Endothelial cell of umbilical vein (primary cell): ENCODE data around the gene ECHDC1. TPM values are rescaled to one million over a fixed set of nuclear protein-coding genes. Genes with fewer than 3 reads are reported as not detected.

Source experiments
- BruUV-seq: library from RNA; stranded (reverse); fragments of 400-500 nt; replicated peaks from 2 replicates; lab custom pipeline; 2021; lab: Mats Ljungman, UMichigan
- CTCF ChIA-PET: fragments of 300-600, 350-600 bp; sonication (Branson Sonifier 250); formaldehyde crosslinking; loops from one replicate; lab custom pipeline; 2021; ENCODE audit warnings: antibody characterized with exemption, inconsistent platforms; lab: Charles Lee
- POLR2A ChIA-PET: fragments of 300-600, 350-600 bp; sonication (Branson Sonifier 250); formaldehyde crosslinking; loops from one replicate; lab custom pipeline; 2021; ENCODE audit warnings: antibody characterized with exemption, inconsistent platforms; lab: Charles Lee
- DNase-seq: peaks from one replicate; pipeline ENCODE4 v3.0.0-alpha.2; 2011; ENCODE audit warnings: low read depth, low spot score
- FAIRE-seq: peaks from 2 replicates; lab custom pipeline; 2011; peaks lifted over from hg19 to GRCh38; lab: Jason Lieb, UNC
- H2AFZ ChIP-seq: 2 replicates; pipeline ENCODE4 v1.6.0; 2012; ENCODE audit warnings: low read depth, low read length, control low read depth, inconsistent platforms
- H3K27ac ChIP-seq: 2 replicates; pipeline ENCODE4 v1.5.1; 2011; ENCODE audit warnings: low read depth, mild to moderate bottlenecking, control low read depth, low read length, moderate library complexity; ENCODE audit not compliant: insufficient read depth
- H3K27me3 ChIP-seq, 2 experiments: 2 replicates each; pipeline versions ENCODE4 v1.6.0 to v1.6.1; 2011; ENCODE audit warnings: low read length in 2 of 2, mixed read lengths in 1 of 2; ENCODE audit not compliant: control insufficient read depth in 2 of 2, insufficient read depth in 2 of 2
- H3K36me3 ChIP-seq, 2 experiments: 2 replicates in 1 of 2; 3 replicates in 1 of 2; pipeline ENCODE4 v1.5.1; 2011; ENCODE audit warnings: low read length in 2 of 2, mild to moderate bottlenecking in 1 of 2, moderate library complexity in 1 of 2; ENCODE audit not compliant: control insufficient read depth in 2 of 2, insufficient read depth in 2 of 2; ENCODE audit errors: extremely low read depth in 1 of 2
- H3K4me1 ChIP-seq: 3 replicates; pipeline ENCODE4 v1.5.1; 2011; ENCODE audit warnings: mild to moderate bottlenecking, low read length; ENCODE audit not compliant: control insufficient read depth, insufficient read depth; ENCODE audit errors: extremely low read depth
- H3K4me2 ChIP-seq: 2 replicates; pipeline ENCODE4 v1.6.1; 2011; ENCODE audit warnings: low read length, control low read depth, mixed read lengths; ENCODE audit not compliant: insufficient read depth
- H3K4me3 ChIP-seq, 3 experiments: fragments of 200-600 bp in 1 of 3; sonication (generic), shearing (Covaris generic) in 1 of 3; replicated peaks in 1 of 3; 2 replicates each; pipeline ENCODE4 v1.5.1; 2011 to 2016; ENCODE audit warnings: control low read depth in 3 of 3, low read length in 3 of 3, mild to moderate bottlenecking in 2 of 3, inconsistent platforms in 1 of 3, low read depth in 1 of 3, moderate library complexity in 1 of 3; ENCODE audit not compliant: insufficient read depth in 1 of 3
- H3K79me2 ChIP-seq: 2 replicates; pipeline ENCODE4 v1.6.0; 2012; ENCODE audit warnings: low read length, inconsistent platforms; ENCODE audit not compliant: control insufficient read depth, insufficient read depth
- H3K9ac ChIP-seq: replicated peaks from 2 replicates; pipeline ENCODE3; 2011; ENCODE audit warnings: low read length, control low read depth; ENCODE audit not compliant: insufficient read depth; ENCODE audit errors: extremely low read depth
- H3K9me1 ChIP-seq: replicated peaks from 3 replicates; pipeline ENCODE4 v1.6.0; 2011; ENCODE audit warnings: mild to moderate bottlenecking, low read length; ENCODE audit not compliant: control insufficient read depth, insufficient read depth; ENCODE audit errors: extremely low read depth
- H3K9me3 ChIP-seq: replicated peaks from 2 replicates; pipeline ENCODE4 v1.5.1; 2012; ENCODE audit warnings: low read length, inconsistent platforms; ENCODE audit not compliant: control insufficient read depth, insufficient read depth
- H4K20me1 ChIP-seq: replicated peaks from 2 replicates; pipeline ENCODE3; 2011; ENCODE audit warnings: mild to moderate bottlenecking, low read length; ENCODE audit not compliant: control insufficient read depth, insufficient read depth; ENCODE audit errors: extremely low read depth
- EZH2 ChIP-seq: IDR thresholded peaks from 2 replicates; pipeline ENCODE4 v1.6.1; 2012; ENCODE audit warnings: borderline replicate concordance, low read depth, mild to moderate bottlenecking, moderate library complexity, low read length, inconsistent platforms; ENCODE audit not compliant: severe bottlenecking
- FOS ChIP-seq: IDR thresholded peaks from 2 replicates; pipeline ENCODE4 v1.6.1; 2011; ENCODE audit warnings: mild to moderate bottlenecking, low read length, moderate library complexity, borderline replicate concordance; ENCODE audit not compliant: insufficient read depth
- GATA2 ChIP-seq: IDR thresholded peaks from 2 replicates; pipeline ENCODE4 v1.7.0; 2011; ENCODE audit warnings: low read depth, mild to moderate bottlenecking, moderate library complexity, mixed read lengths, low read length; ENCODE audit not compliant: insufficient read length, insufficient read depth
- JUN ChIP-seq: IDR thresholded peaks from 2 replicates; pipeline ENCODE4 v1.6.1; 2011; ENCODE audit warnings: borderline replicate concordance, low read depth; ENCODE audit not compliant: insufficient read length, insufficient read depth
- MYC ChIP-seq: IDR thresholded peaks from one replicate; pipeline ENCODE4 v1.6.1; 2011; ENCODE audit warnings: mild to moderate bottlenecking, low read depth, low read length
- POLR2A ChIP-seq: IDR thresholded peaks from 2 replicates; pipeline ENCODE4 v1.6.1; 2012; ENCODE audit warnings: low read depth, mild to moderate bottlenecking, control low read depth, low read length
- POLR2AphosphoS5 ChIP-seq: IDR thresholded peaks from 2 replicates; pipeline ENCODE4 v1.6.1; 2012; ENCODE audit warnings: low read depth, mild to moderate bottlenecking, control low read depth, low read length, moderate library complexity; ENCODE audit not compliant: insufficient read depth
- dilution Hi-C: fragments of 300-500 bp; cut with MboI; formaldehyde crosslinking; loops from one replicate; pipeline ENCODE4 v1.15.0; 2019; ENCODE audit warnings: low sequenced_read_pairs; ENCODE audit not compliant: extremely low pct_ligation_motif_present
- intact Hi-C: fragments of 100-400 bp; cut with micrococcal nuclease; formaldehyde crosslinking; loops from one replicate; pipeline ENCODE4 v1.10.0; 2022
- polyA plus RNA-seq, 4 experiments: library from polyadenylated mRNA; depleted of rRNA in 3 of 4; stranded (reverse) in 3 of 4; unstranded in 1 of 4; fragments of >200 nt; gene quantifications; 2 replicates each; pipeline versions ENCODE4 v1.2.1 to v1.2.3, GENCODE V29; 2011 to 2012; ENCODE audit warnings: missing spikeins in 1 of 4
- total RNA-seq: library from RNA; stranded (reverse); gene quantifications from 2 replicates; pipeline ENCODE4 v1.2.3, GENCODE V29; 2021
- TF ChIP-seq, protein P1 (sequence below), 2 donors: IDR thresholded peaks; 1 replicate in 1 of 2; 2 replicates in 1 of 2; pipeline ENCODE4 v1.5.1; 2011; ENCODE audit warnings: low read length in 2 of 2, mild to moderate bottlenecking in 2 of 2, moderate library complexity in 2 of 2, control low read depth in 1 of 2, inconsistent platforms in 1 of 2, low read depth in 1 of 2; ENCODE audit not compliant: insufficient read depth in 1 of 2; ENCODE audit errors: extremely low read depth in 1 of 2
- TF ChIP-seq, protein P2 (sequence below): IDR thresholded peaks from 2 replicates; pipeline ENCODE4 v1.6.1; 2011; ENCODE audit not compliant: insufficient read depth, insufficient read length

Gene ECHDC1
- total and polyA plus RNA-seq, 2 donors (not counting 3 experiments of a cell fraction or from before 2014, with no cell fraction given): 8.1 to 36.8 TPM

DNA sequence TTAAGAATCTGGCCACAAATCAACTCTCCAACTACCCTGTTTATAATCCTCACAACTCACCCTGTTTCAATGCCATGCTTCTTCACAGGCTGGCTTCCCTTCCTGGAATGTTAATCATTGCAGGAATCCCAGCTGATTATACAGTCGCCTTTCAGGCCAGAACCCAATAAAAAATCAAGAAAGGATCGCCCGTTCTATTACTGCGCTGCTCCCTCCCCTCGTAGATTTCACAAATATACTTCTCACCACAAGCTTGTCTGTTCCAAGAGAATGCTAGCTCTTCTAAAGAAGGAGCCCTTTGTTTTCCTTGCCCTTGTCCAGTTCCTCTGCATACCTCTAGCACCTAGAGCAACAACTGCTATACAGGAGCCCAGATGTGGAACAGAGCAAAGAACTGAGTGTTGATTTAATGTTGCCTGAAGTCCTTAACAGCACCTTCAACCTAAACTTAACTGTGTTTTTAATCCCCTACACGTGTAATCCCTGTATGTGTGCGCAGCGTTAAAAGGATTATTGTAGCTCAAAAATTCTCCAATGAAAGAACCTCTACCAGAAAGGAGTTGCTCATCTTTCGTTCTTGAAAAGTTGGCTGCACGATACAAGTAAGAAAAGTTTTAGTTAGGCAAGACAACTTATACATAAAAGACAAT, 988 bp downstream of the ECHDC1 start:
- Histone ChIP-seq H3K4me3 (peak overlapping the region; percentile 48 to 94 (median 86)), H3K4me2 (peak overlapping the region; percentile 95), H3K79me2 (peaks cover 37% of the 10 kb centered on the region), H3K4me1 (peaks cover 20% of the 10 kb centered on the region), H3K27me3 (no peaks in the 10 kb centered on the region), H3K27ac (peak overlapping the region; percentile 88), H3K9ac (peak overlapping the region; percentile 92), H3K9me3 (no peaks in the 10 kb centered on the region), H2AFZ (peak overlapping the region; percentile 96), H4K20me1 (no peaks in the 10 kb centered on the region), H3K9me1 (no peaks in the 10 kb centered on the region), H3K36me3 (no peaks in the 10 kb centered on the region)
- dilution Hi-C loops: no loop called here
- ChIA-PET POLR2A (interaction anchor here (1.0 kb wide), 1 partner anchor 41 kb away, joined by 7 read pairs; no protein-coding TSS in a partner anchor), CTCF (interaction anchor here (0.9 to 2.5 kb wide), 4 partner anchors 9 to 76 kb away, joined by 3 to 11 read pairs (median 4); partner anchors contain the start of gene RNF146)
- FAIRE-seq: no peak
- DNase-seq: peak; percentile 54
- no TSS peak for BruUV-seq
- intact Hi-C loops: loop anchor here (2.0 kb wide), 1 partner anchor 76 kb away; the partner anchor contains the start of gene RNF146
- TF ChIP-seq MYC: no peak

DNA sequence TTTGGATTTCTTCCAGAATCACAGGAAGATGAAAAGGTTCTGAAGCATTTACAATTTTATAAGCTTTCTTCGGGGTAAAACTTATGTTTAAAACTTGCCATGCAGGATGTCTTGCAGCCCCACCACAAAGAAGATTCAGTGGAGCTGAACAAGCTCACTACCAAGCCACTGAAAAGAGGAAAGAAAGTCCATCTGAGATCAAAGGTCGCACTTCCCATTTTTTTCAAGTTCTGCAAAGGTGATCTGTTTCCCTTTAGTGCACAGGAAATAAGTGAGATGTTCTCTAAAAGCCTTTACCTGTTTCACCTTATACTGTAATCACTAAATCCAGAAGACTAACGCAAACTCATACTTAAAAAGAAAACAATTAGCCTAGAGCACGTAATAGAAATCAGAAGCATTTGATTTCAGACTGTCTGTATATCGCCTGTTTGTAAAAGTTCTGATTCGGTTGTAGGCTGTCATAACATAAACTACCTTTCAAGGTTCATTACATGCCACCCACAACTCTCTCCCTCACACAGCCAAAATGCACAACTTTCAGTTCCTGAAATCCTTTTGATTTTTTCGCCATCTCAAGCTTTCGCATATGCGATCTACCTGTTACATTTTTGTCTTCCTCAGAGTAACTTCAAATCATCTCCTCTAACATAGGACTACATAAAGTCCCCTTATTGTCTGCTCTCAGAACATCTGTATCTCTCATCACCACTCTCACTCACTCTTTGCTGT, 1.8 kb downstream of the ECHDC1 start:
- intact Hi-C loops: loop anchor here (2.0 kb wide), 1 partner anchor 75 kb away; the partner anchor contains the start of gene RNF146
- dilution Hi-C loops: no loop called here
- CTCF ChIA-PET: interaction anchor here (0.6 to 2.5 kb wide), 8 partner anchors 8 to 125 kb away, joined by 3 to 11 read pairs (median 3); partner anchors contain the start of gene RNF146
- no peaks in the 10 kb centered on the region for H3K36me3 ChIP-seq
- DNase-seq (no peak), FAIRE-seq (no peak)
- H3K4me2 ChIP-seq: peak overlapping the region; percentile 95
- no peaks in the 10 kb centered on the region for H3K9me3 ChIP-seq
- no peaks in the 10 kb centered on the region for H3K9me1 ChIP-seq
- peaks cover 20% of the 10 kb centered on the region for H3K4me1 ChIP-seq
- no peak overlapping the region for H2AFZ ChIP-seq
- TF ChIP-seq, protein P1, sequence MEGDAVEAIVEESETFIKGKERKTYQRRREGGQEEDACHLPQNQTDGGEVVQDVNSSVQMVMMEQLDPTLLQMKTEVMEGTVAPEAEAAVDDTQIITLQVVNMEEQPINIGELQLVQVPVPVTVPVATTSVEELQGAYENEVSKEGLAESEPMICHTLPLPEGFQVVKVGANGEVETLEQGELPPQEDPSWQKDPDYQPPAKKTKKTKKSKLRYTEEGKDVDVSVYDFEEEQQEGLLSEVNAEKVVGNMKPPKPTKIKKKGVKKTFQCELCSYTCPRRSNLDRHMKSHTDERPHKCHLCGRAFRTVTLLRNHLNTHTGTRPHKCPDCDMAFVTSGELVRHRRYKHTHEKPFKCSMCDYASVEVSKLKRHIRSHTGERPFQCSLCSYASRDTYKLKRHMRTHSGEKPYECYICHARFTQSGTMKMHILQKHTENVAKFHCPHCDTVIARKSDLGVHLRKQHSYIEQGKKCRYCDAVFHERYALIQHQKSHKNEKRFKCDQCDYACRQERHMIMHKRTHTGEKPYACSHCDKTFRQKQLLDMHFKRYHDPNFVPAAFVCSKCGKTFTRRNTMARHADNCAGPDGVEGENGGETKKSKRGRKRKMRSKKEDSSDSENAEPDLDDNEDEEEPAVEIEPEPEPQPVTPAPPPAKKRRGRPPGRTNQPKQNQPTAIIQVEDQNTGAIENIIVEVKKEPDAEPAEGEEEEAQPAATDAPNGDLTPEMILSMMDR (IDR thresholded peaks at IDR 0.05; ENCODE audit: extremely low read depth in 1 of 2, insufficient read depth in 1 of 2, low read depth in 1 of 2, low read length in 2 of 2): no peak
- TF ChIP-seq FOS: no peak
- no peak for TF ChIP-seq POLR2AphosphoS5
- TF ChIP-seq, protein P2, sequence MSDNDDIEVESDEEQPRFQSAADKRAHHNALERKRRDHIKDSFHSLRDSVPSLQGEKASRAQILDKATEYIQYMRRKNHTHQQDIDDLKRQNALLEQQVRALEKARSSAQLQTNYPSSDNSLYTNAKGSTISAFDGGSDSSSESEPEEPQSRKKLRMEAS: no peak
- TF ChIP-seq POLR2A: no peak
- no peak for TF ChIP-seq JUN
- no peak for TF ChIP-seq GATA2
- TF ChIP-seq EZH2: no peak
- no peak for TF ChIP-seq MYC
- no peak overlapping the region for H3K9ac ChIP-seq
- no peaks in the 10 kb centered on the region for H3K27me3 ChIP-seq
- POLR2A ChIA-PET: interaction anchor here (0.7 to 1.0 kb wide), 2 partner anchors 8 to 40 kb away, joined by 5 to 7 read pairs; no protein-coding TSS in a partner anchor
- H4K20me1 ChIP-seq: no peaks in the 10 kb centered on the region
- H3K4me3 ChIP-seq: peak overlapping the region in 1 of 3 experiments; percentile 94
- no TSS peak for BruUV-seq
- no peak overlapping the region for H3K27ac ChIP-seq
- peaks cover 37% of the 10 kb centered on the region for H3K79me2 ChIP-seq
